HT-29 (cell line): ENCODE measurements around the gene ARID1B. TPM values are rescaled to one million over a fixed set of nuclear protein-coding genes. Genes with fewer than 3 reads are reported as not detected.

Experiments
- small RNA-seq: library from RNA; depleted of rRNA; stranded (forward); fragments of <200 nt; gene quantifications from one replicate; pipeline ENCODE3, GENCODE V24; 2014
- total RNA-seq: library from RNA; depleted of rRNA; stranded (reverse); fragments of >200 nt; shearing (Covaris generic); gene quantifications from 2 replicates; pipeline ENCODE4 v1.2.3, GENCODE V29; 2014

Gene ARID1B
- total RNA-seq, 1 experiment from 2014 or later = 34.6 TPM

Small RNA genes lying within 50 kb of the gene (small RNA-seq; reads per million reads assigned to genes)
- 0.22 reads per million for gene AL355297.2
- not detected for gene MIR4466
